ENCODE data around the gene KIF3C. TPM values are rescaled to one million over a fixed set of nuclear protein-coding genes. Genes with fewer than 3 reads are reported as not detected.

KIF3C gene
- total RNA-seq, 1 experiment from 2014 or later = 9.2 TPM

DNA sequence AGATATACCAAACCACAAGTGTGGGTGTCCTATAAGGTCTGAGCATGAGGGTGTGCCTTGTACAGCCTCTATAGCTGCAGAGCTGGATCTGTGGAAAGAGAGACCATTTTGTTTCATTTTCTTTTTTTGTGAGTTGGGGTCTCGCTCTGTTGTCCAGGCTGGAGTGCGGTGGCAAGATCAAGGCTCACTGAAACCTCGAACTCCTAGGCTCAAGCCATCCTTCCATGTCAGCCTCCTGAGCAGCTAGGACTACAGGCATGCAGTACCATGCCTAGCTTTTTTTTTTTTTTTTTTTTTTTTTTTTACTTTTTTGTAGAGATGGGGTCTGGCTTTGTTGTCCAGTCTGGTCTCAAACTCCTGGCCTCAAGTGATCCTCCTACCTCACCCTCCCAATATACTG lies 10.7 kb downstream of the KIF3C start:
- BruUV-seq (replicated peaks) = no TSS peak
- H3K27ac Mint-ChIP-seq (ENCODE audit: unreplicated experiment) = no peak overlapping the region

DNA sequence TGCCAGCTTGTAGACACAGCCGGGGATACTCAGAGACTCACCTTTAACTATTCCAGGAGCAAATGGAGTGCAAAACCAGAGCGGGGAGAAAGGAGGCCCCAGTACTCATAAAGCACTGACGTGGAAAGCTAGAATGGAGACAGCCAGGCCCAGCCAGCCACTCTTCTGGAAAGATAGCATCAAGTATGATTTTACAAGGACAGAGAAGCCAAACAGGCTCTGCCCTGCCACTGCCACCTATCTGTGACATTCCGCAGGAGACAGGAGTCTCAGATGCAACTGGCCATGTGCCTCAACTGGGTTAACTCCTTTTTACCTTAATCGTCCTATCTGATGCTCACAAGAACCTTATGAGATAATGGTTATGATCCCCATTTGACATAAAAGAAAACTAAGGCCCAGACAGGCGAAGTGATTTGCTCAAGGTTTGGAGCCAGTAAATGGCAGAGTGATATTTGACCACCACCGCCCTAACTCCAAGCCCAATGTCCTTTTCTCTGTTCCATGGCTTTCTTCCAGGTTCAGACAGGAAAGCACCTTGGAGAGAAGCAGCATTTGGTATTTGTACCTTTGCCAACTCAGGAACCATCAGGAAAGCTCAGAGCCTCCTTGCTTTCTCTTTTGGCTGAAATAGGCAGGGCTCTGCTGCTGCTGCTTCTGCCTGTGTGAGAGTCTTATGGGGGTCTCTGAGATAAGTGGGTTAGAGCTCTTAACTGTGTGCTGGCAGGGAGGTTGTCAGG lies 15.6 kb downstream of the KIF3C start:
- TF ChIP-seq CTCF (IDR thresholded peaks at IDR 0.05; ENCODE audit: insufficient read depth in 1 of 2, low read depth in 1 of 2, low read length in 1 of 2, severe bottlenecking in 1 of 2, unreplicated experiment in 1 of 2) = no peak
- intact Hi-C loops (cut with micrococcal nuclease; ENCODE audit: unreplicated experiment) = no loop called here
- ChIA-PET CTCF (interaction anchor here (0.6 kb wide), 1 partner anchor 67 kb away, joined by 3 read pairs; no protein-coding TSS in a partner anchor), POLR2A (interaction anchor here (0.6 kb wide), 1 partner anchor 21 kb away, joined by 9 read pairs; no protein-coding TSS in a partner anchor)
- DNase-seq = no peak
- Mint-ChIP-seq H3K4me1 (ENCODE audit: low read depth, unreplicated experiment) (peaks cover 9% of the 10 kb centered on the region), H3K27me3 (ENCODE audit: insufficient read depth, unreplicated experiment) (no peaks in the 10 kb centered on the region), H3K36me3 (ENCODE audit: insufficient read depth, unreplicated experiment) (peaks cover 7% of the 10 kb centered on the region), H3K9me3 (ENCODE audit: unreplicated experiment) (no peaks in the 10 kb centered on the region), H3K4me3 (ENCODE audit: unreplicated experiment) (no peak overlapping the region), H3K27ac (ENCODE audit: unreplicated experiment) (no peak overlapping the region)
- H3K4me1 ChIP-seq = no peaks in the 10 kb centered on the region
- H3K9me3 ChIP-seq = no peaks in the 10 kb centered on the region
- no TSS peak for BruUV-seq (replicated peaks)
- H3K36me3 ChIP-seq (ENCODE audit: control insufficient read depth, insufficient read depth, low read length) = no peaks in the 10 kb centered on the region
- no peaks in the 10 kb centered on the region for H3K27me3 ChIP-seq (replicated peaks; ENCODE audit: control insufficient read depth, insufficient read depth, low read length)
- no peak overlapping the region for H3K4me3 ChIP-seq (ENCODE audit: low read depth, low read length)

More for the DNA sequence above, 10.7 kb downstream of the KIF3C start:
- Mint-ChIP-seq H3K9me3 (ENCODE audit: unreplicated experiment) (no peaks in the 10 kb centered on the region), H3K36me3 (ENCODE audit: insufficient read depth, unreplicated experiment) (no peaks in the 10 kb centered on the region), H3K4me3 (ENCODE audit: unreplicated experiment) (no peak overlapping the region), H3K27me3 (ENCODE audit: insufficient read depth, unreplicated experiment) (no peaks in the 10 kb centered on the region), H3K4me1 (ENCODE audit: low read depth, unreplicated experiment) (no peaks in the 10 kb centered on the region)
- H3K4me1 ChIP-seq = no peaks in the 10 kb centered on the region
- TF ChIP-seq CTCF (IDR thresholded peaks at IDR 0.05; ENCODE audit: insufficient read depth in 1 of 2, low read depth in 1 of 2, low read length in 1 of 2, severe bottlenecking in 1 of 2, unreplicated experiment in 1 of 2) = no peak
- H3K27me3 ChIP-seq (replicated peaks; ENCODE audit: control insufficient read depth, insufficient read depth, low read length) = no peaks in the 10 kb centered on the region
- ChIA-PET CTCF (no interaction called here), POLR2A (no interaction called here)
- DNase-seq = no peak
- H3K4me3 ChIP-seq (ENCODE audit: low read depth, low read length) = no peak overlapping the region
- H3K9me3 ChIP-seq = no peaks in the 10 kb centered on the region
- intact Hi-C loops (cut with micrococcal nuclease; ENCODE audit: unreplicated experiment) = no loop called here
- H3K36me3 ChIP-seq (ENCODE audit: control insufficient read depth, insufficient read depth, low read length) = no peaks in the 10 kb centered on the region

DNA sequence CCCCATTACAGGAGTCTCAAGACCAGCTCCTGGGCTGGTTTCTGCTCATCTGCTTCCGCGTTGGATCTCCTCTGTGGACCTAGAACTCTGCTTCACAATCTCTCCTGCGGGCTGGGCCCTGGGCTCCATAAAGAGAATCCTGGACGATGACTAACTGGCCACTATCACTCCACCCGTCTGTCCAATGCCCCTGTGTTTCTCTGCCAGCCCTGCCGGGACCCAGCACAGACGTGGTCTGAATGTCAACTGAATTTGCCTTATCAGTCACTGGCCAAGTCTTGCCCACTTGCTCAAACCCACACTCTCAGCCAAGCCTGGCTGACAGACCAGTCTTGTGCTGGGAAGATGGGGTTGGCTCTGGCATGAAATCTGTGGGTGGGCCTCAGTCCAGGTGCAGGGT lies 17.4 kb downstream of the KIF3C start:
- H3K9me3 Mint-ChIP-seq (ENCODE audit: unreplicated experiment) = no peaks in the 10 kb centered on the region
- intact Hi-C loops (cut with micrococcal nuclease; ENCODE audit: unreplicated experiment) = no loop called here
- no peak overlapping the region for H3K27ac Mint-ChIP-seq (ENCODE audit: unreplicated experiment)
- H3K4me3 ChIP-seq (ENCODE audit: low read depth, low read length) = no peak overlapping the region
- H3K27me3 ChIP-seq (replicated peaks; ENCODE audit: control insufficient read depth, insufficient read depth, low read length) = no peaks in the 10 kb centered on the region
- H3K4me1 ChIP-seq = no peaks in the 10 kb centered on the region
- CTCF ChIA-PET = no interaction called here
- H3K27me3 Mint-ChIP-seq (ENCODE audit: insufficient read depth, unreplicated experiment) = no peaks in the 10 kb centered on the region
- H3K36me3 ChIP-seq (ENCODE audit: control insufficient read depth, insufficient read depth, low read length) = no peaks in the 10 kb centered on the region
- no TSS peak for BruUV-seq (replicated peaks)
- H3K36me3 Mint-ChIP-seq (ENCODE audit: insufficient read depth, unreplicated experiment) = peaks cover 7% of the 10 kb centered on the region
- no peaks in the 10 kb centered on the region for H3K9me3 ChIP-seq
- no peak for DNase-seq
- H3K4me3 Mint-ChIP-seq (ENCODE audit: unreplicated experiment) = no peak overlapping the region
- no peak for TF ChIP-seq CTCF (IDR thresholded peaks at IDR 0.05; ENCODE audit: insufficient read depth in 1 of 2, low read depth in 1 of 2, low read length in 1 of 2, severe bottlenecking in 1 of 2, unreplicated experiment in 1 of 2)
- POLR2A ChIA-PET = no interaction called here
- peaks cover 9% of the 10 kb centered on the region for H3K4me1 Mint-ChIP-seq (ENCODE audit: low read depth, unreplicated experiment)
